ENCODE data around the gene ADAMTS16.

DNA sequence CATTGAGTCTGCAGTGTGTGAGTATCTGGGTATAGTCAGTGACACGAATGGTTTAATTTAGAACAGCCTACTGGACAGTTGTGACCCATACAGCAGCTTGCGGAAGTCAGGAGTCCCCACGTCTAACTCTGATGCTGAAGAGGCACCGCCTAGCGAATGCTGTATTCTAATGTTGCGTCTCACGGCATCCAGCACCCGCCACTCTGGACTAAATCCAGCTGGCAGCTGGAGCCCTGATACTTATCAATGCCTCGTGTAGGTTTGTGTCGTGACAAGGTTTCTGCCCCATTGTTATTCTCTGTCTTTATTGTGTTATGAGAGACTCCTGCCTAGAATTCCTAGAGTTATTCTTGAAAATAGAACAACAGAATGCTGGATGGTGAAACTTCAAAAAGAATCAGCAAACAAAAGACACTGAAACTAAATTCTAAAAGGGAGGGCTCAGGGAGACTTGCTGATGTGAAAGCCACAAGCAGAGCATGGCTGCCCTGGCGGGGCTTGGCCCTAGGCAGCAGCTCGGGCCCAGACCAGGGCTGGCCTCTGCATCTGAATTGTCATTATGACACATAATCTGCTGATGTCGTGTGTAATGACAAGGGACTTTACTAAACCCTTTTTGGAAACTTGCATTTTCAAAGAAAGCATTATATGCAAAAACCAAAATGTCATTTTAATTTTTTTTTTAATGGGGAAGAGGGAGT is 158.9 kb downstream of the ADAMTS16 start:
- TF ChIP-seq ESRRA (CRISPR knock-in tag; IDR thresholded peaks at IDR 0.05; ENCODE audit: borderline replicate concordance) (no peak), SP1 (CRISPR knock-in tag; conservative IDR thresholded peaks at IDR 0.05) (no peak), ZNF121 (CRISPR knock-in tag; IDR thresholded peaks at IDR 0.05) (no peak), RELA (CRISPR knock-in tag; IDR thresholded peaks at IDR 0.05; ENCODE audit: borderline replicate concordance) (no peak), ATF3 (CRISPR knock-in tag; conservative IDR thresholded peaks at IDR 0.05) (no peak), ELF4 (CRISPR knock-in tag; IDR thresholded peaks at IDR 0.05; ENCODE audit: low read depth) (no peak), ZNF219 (CRISPR knock-in tag; IDR thresholded peaks at IDR 0.05; ENCODE audit: borderline replicate concordance) (no peak), CBFB (CRISPR knock-in tag; IDR thresholded peaks at IDR 0.05; ENCODE audit: low read depth) (no peak)
- TF ChIP-seq, protein P1, sequence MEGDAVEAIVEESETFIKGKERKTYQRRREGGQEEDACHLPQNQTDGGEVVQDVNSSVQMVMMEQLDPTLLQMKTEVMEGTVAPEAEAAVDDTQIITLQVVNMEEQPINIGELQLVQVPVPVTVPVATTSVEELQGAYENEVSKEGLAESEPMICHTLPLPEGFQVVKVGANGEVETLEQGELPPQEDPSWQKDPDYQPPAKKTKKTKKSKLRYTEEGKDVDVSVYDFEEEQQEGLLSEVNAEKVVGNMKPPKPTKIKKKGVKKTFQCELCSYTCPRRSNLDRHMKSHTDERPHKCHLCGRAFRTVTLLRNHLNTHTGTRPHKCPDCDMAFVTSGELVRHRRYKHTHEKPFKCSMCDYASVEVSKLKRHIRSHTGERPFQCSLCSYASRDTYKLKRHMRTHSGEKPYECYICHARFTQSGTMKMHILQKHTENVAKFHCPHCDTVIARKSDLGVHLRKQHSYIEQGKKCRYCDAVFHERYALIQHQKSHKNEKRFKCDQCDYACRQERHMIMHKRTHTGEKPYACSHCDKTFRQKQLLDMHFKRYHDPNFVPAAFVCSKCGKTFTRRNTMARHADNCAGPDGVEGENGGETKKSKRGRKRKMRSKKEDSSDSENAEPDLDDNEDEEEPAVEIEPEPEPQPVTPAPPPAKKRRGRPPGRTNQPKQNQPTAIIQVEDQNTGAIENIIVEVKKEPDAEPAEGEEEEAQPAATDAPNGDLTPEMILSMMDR (IDR thresholded peaks at IDR 0.05) = no peak
- TF ChIP-seq, protein P2, sequence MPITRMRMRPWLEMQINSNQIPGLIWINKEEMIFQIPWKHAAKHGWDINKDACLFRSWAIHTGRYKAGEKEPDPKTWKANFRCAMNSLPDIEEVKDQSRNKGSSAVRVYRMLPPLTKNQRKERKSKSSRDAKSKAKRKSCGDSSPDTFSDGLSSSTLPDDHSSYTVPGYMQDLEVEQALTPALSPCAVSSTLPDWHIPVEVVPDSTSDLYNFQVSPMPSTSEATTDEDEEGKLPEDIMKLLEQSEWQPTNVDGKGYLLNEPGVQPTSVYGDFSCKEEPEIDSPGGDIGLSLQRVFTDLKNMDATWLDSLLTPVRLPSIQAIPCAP (CRISPR knock-in tag; IDR thresholded peaks at IDR 0.05) = no peak

Data from WTC11 (cell line).